Measurements from ENCODE around the gene IGHMBP2.

The IGHMBP2 gene

GRCh38 chr11:68930991-68931855, 27.5 kb downstream of the IGHMBP2 start:
- Histone ChIP-seq H3K23ac (ENCODE audit: low read length in 2 of 2) (no peak overlapping the region), H3K36me3 (ENCODE audit: control insufficient read depth in 1 of 2, insufficient read depth in 2 of 2, low read depth in 1 of 2, low read length in 2 of 2) (peaks cover 83 to 91% of the 10 kb centered on the region in 2 experiments), H2BK5ac (ENCODE audit: low read depth, low read length, poor library complexity, severe bottlenecking) (no peak overlapping the region), H3K14ac (ENCODE audit: low read length in 2 of 2) (no peak overlapping the region), H4K8ac (ENCODE audit: low read length) (no peak overlapping the region), H2AFZ (ENCODE audit: low read depth, low read length) (no peak overlapping the region), H3K27me3 (ENCODE audit: control insufficient read depth in 1 of 2, insufficient read depth in 1 of 2, low read length in 2 of 2) (no peaks in the 10 kb centered on the region), H2BK15ac (ENCODE audit: low read depth, poor library complexity, severe bottlenecking) (no peak overlapping the region), H2BK12ac (ENCODE audit: low read length in 2 of 2) (no peak overlapping the region), H3K4me3 (ENCODE audit: insufficient read depth in 1 of 2, low read depth in 1 of 2, low read length in 2 of 2) (no peak overlapping the region), H3K9me3 (ENCODE audit: control insufficient read depth, low read length) (peaks cover 12% of the 10 kb centered on the region), H3K27ac (ENCODE audit: low read length, poor library complexity, severe bottlenecking) (no peak overlapping the region), H3K79me1 (replicated peaks; ENCODE audit: low read length, poor library complexity, severe bottlenecking) (peaks cover 14% of the 10 kb centered on the region), H3K4me2 (ENCODE audit: low read length, poor library complexity, severe bottlenecking) (no peak overlapping the region), H4K91ac (ENCODE audit: low read length) (no peak overlapping the region), H2BK120ac (ENCODE audit: low read depth, low read length) (no peak overlapping the region), H3K18ac (ENCODE audit: low read depth in 1 of 2, low read length in 2 of 2) (no peak overlapping the region), H2AK5ac (ENCODE audit: low read length, severe bottlenecking) (no peak overlapping the region), H3K4me1 (ENCODE audit: control insufficient read depth, insufficient read depth, low read depth, low read length) (peaks cover 1% of the 10 kb centered on the region), H3K4ac (ENCODE audit: low read depth in 1 of 2, low read length in 2 of 2) (no peak overlapping the region), H3K9ac (ENCODE audit: low read length) (no peak overlapping the region)
- WGBS: 93% methylated on average over 21 of the region's 21 CpGs
- no peak for DNase-seq

GRCh38 chr11:68931911-68932310, 28.2 kb downstream of the IGHMBP2 start:
- H3K36me3 ChIP-seq (ENCODE audit: control insufficient read depth in 1 of 2, insufficient read depth in 2 of 2, low read depth in 1 of 2, low read length in 2 of 2): peaks cover 83 to 93% of the 10 kb centered on the region in 2 experiments
- no peak overlapping the region for H3K18ac ChIP-seq (ENCODE audit: low read depth in 1 of 2, low read length in 2 of 2)
- no peak overlapping the region for H2BK12ac ChIP-seq (ENCODE audit: low read length in 2 of 2)
- no peak overlapping the region for H2BK120ac ChIP-seq (ENCODE audit: low read depth, low read length)
- H2AK5ac ChIP-seq (ENCODE audit: low read length, severe bottlenecking): no peak overlapping the region
- no peak overlapping the region for H3K27ac ChIP-seq (ENCODE audit: low read length, poor library complexity, severe bottlenecking)
- no peak overlapping the region for H4K91ac ChIP-seq (ENCODE audit: low read length)
- no peak overlapping the region for H4K8ac ChIP-seq (ENCODE audit: low read length)
- H2BK5ac ChIP-seq (ENCODE audit: low read depth, low read length, poor library complexity, severe bottlenecking): no peak overlapping the region
- no peak overlapping the region for H3K14ac ChIP-seq (ENCODE audit: low read length in 2 of 2)
- peaks cover 14% of the 10 kb centered on the region for H3K79me1 ChIP-seq (replicated peaks; ENCODE audit: low read length, poor library complexity, severe bottlenecking)
- peaks cover 1% of the 10 kb centered on the region for H3K4me1 ChIP-seq (ENCODE audit: control insufficient read depth, insufficient read depth, low read depth, low read length)
- H3K9me3 ChIP-seq (ENCODE audit: control insufficient read depth, low read length): peaks cover 6% of the 10 kb centered on the region
- no peak overlapping the region for H3K4me2 ChIP-seq (ENCODE audit: low read length, poor library complexity, severe bottlenecking)
- DNase-seq: no peak
- no peak overlapping the region for H3K9ac ChIP-seq (ENCODE audit: low read length)
- no peak overlapping the region for H3K23ac ChIP-seq (ENCODE audit: low read length in 2 of 2)
- no peak overlapping the region for H2AFZ ChIP-seq (ENCODE audit: low read depth, low read length)
- no peak overlapping the region for H3K4me3 ChIP-seq (ENCODE audit: insufficient read depth in 1 of 2, low read depth in 1 of 2, low read length in 2 of 2)
- H3K4ac ChIP-seq (ENCODE audit: low read depth in 1 of 2, low read length in 2 of 2): no peak overlapping the region
- no peak overlapping the region for H2BK15ac ChIP-seq (ENCODE audit: low read depth, poor library complexity, severe bottlenecking)
- 91% methylated on average over 17 of the region's 17 CpGs for WGBS
- H3K27me3 ChIP-seq (ENCODE audit: control insufficient read depth in 1 of 2, insufficient read depth in 1 of 2, low read length in 2 of 2): no peaks in the 10 kb centered on the region

GRCh38 chr11:68932358-68932757, 28.7 kb downstream of the IGHMBP2 start:
- no peak overlapping the region for H2BK15ac ChIP-seq (ENCODE audit: low read depth, poor library complexity, severe bottlenecking)
- no peak overlapping the region for H4K91ac ChIP-seq (ENCODE audit: low read length)
- H3K4ac ChIP-seq (ENCODE audit: low read depth in 1 of 2, low read length in 2 of 2): no peak overlapping the region
- no peak overlapping the region for H3K4me3 ChIP-seq (ENCODE audit: insufficient read depth in 1 of 2, low read depth in 1 of 2, low read length in 2 of 2)
- H2AFZ ChIP-seq (ENCODE audit: low read depth, low read length): no peak overlapping the region
- H3K18ac ChIP-seq (ENCODE audit: low read depth in 1 of 2, low read length in 2 of 2): no peak overlapping the region
- H3K4me2 ChIP-seq (ENCODE audit: low read length, poor library complexity, severe bottlenecking): no peak overlapping the region
- no peaks in the 10 kb centered on the region for H3K27me3 ChIP-seq (ENCODE audit: control insufficient read depth in 1 of 2, insufficient read depth in 1 of 2, low read length in 2 of 2)
- H3K9me3 ChIP-seq (ENCODE audit: control insufficient read depth, low read length): peaks cover 2% of the 10 kb centered on the region
- 98% methylated on average over 5 of the region's 7 CpGs for WGBS
- peaks cover 1% of the 10 kb centered on the region for H3K4me1 ChIP-seq (ENCODE audit: control insufficient read depth, insufficient read depth, low read depth, low read length)
- H2BK12ac ChIP-seq (ENCODE audit: low read length in 2 of 2): no peak overlapping the region
- H2BK120ac ChIP-seq (ENCODE audit: low read depth, low read length): no peak overlapping the region
- H4K8ac ChIP-seq (ENCODE audit: low read length): no peak overlapping the region
- DNase-seq: no peak
- peaks cover 83 to 94% of the 10 kb centered on the region in 2 experiments for H3K36me3 ChIP-seq (ENCODE audit: control insufficient read depth in 1 of 2, insufficient read depth in 2 of 2, low read depth in 1 of 2, low read length in 2 of 2)
- H2BK5ac ChIP-seq (ENCODE audit: low read depth, low read length, poor library complexity, severe bottlenecking): no peak overlapping the region
- peaks cover 11% of the 10 kb centered on the region for H3K79me1 ChIP-seq (replicated peaks; ENCODE audit: low read length, poor library complexity, severe bottlenecking)
- no peak overlapping the region for H3K9ac ChIP-seq (ENCODE audit: low read length)
- no peak overlapping the region for H3K23ac ChIP-seq (ENCODE audit: low read length in 2 of 2)
- no peak overlapping the region for H3K14ac ChIP-seq (ENCODE audit: low read length in 2 of 2)
- no peak overlapping the region for H2AK5ac ChIP-seq (ENCODE audit: low read length, severe bottlenecking)
- no peak overlapping the region for H3K27ac ChIP-seq (ENCODE audit: low read length, poor library complexity, severe bottlenecking)

- no peak overlapping the region for H3K4ac ChIP-seq (ENCODE audit: low read depth in 1 of 2, low read length in 2 of 2)
- DNase-seq: no peak
- H3K4me2 ChIP-seq (ENCODE audit: low read length, poor library complexity, severe bottlenecking): no peak overlapping the region
- H4K8ac ChIP-seq (ENCODE audit: low read length): no peak overlapping the region
- H2AK5ac ChIP-seq (ENCODE audit: low read length, severe bottlenecking): no peak overlapping the region
- H3K4me1 ChIP-seq (ENCODE audit: control insufficient read depth, insufficient read depth, low read depth, low read length): peaks cover 1% of the 10 kb centered on the region
- H2BK5ac ChIP-seq (ENCODE audit: low read depth, low read length, poor library complexity, severe bottlenecking): no peak overlapping the region
- no peak overlapping the region for H2BK15ac ChIP-seq (ENCODE audit: low read depth, poor library complexity, severe bottlenecking)
- no peak overlapping the region for H3K27ac ChIP-seq (ENCODE audit: low read length, poor library complexity, severe bottlenecking)
- H2AFZ ChIP-seq (ENCODE audit: low read depth, low read length): no peak overlapping the region
- H3K9ac ChIP-seq (ENCODE audit: low read length): no peak overlapping the region
- no peak overlapping the region for H3K18ac ChIP-seq (ENCODE audit: low read depth in 1 of 2, low read length in 2 of 2)
- H3K9me3 ChIP-seq (ENCODE audit: control insufficient read depth, low read length): no peaks in the 10 kb centered on the region
- peaks cover 83 to 96% of the 10 kb centered on the region in 2 experiments for H3K36me3 ChIP-seq (ENCODE audit: control insufficient read depth in 1 of 2, insufficient read depth in 2 of 2, low read depth in 1 of 2, low read length in 2 of 2)
- no peaks in the 10 kb centered on the region for H3K27me3 ChIP-seq (ENCODE audit: control insufficient read depth in 1 of 2, insufficient read depth in 1 of 2, low read length in 2 of 2)
- WGBS: 97% methylated on average over 24 of the region's 24 CpGs
- no peak overlapping the region for H3K4me3 ChIP-seq (ENCODE audit: insufficient read depth in 1 of 2, low read depth in 1 of 2, low read length in 2 of 2)
- H4K91ac ChIP-seq (ENCODE audit: low read length): no peak overlapping the region
- H2BK12ac ChIP-seq (ENCODE audit: low read length in 2 of 2): no peak overlapping the region
- no peak overlapping the region for H2BK120ac ChIP-seq (ENCODE audit: low read depth, low read length)
- no peak overlapping the region for H3K23ac ChIP-seq (ENCODE audit: low read length in 2 of 2)
- no peak overlapping the region for H3K14ac ChIP-seq (ENCODE audit: low read length in 2 of 2)
- H3K79me1 ChIP-seq (replicated peaks; ENCODE audit: low read length, poor library complexity, severe bottlenecking): peaks cover 7% of the 10 kb centered on the region
These were observed 29.4 kb downstream of the IGHMBP2 start for GRCh38 chr11:68932933-68933577.
